RWPE2 (cell line): ENCODE results near the gene RTP2.
A peak's percentile ranks its signal among the peaks of the same experiment; 100 is the strongest.

Experiments
- ATAC-seq: fragments of 200-7000 bp; cut with Tn5 transposase; 3 replicates; pipeline ENCODE4 v1.9.1; 2021; ENCODE audit warnings: low read depth
- DNase-seq: peaks from one replicate; pipeline ENCODE4 v3.0.0-alpha.2; 2020; ENCODE audit warnings: low spot score
- H3K27ac ChIP-seq: fragments of 450-650 bp; 2 replicates; pipeline ENCODE4 v1.5.1; 2017; ENCODE audit warnings: mild to moderate bottlenecking; ENCODE audit not compliant: poor library complexity, severe bottlenecking
- H3K27me3 ChIP-seq: fragments of 250-450 bp; sonication (Bioruptor Pico); 2 replicates; pipeline ENCODE4 v1.5.1; 2021; ENCODE audit warnings: mild to moderate bottlenecking, moderate library complexity; ENCODE audit not compliant: insufficient read depth, poor library complexity, severe bottlenecking
- H3K36me3 ChIP-seq: fragments of 250-450 bp; sonication (Bioruptor Pico); 2 replicates; pipeline ENCODE4 v1.5.1; 2020; ENCODE audit warnings: low read depth, mild to moderate bottlenecking, moderate library complexity
- H3K4me1 ChIP-seq: fragments of 250-450 bp; sonication (Bioruptor Pico); 2 replicates; pipeline ENCODE4 v1.5.1; 2021; ENCODE audit warnings: mild to moderate bottlenecking, moderate library complexity; ENCODE audit not compliant: insufficient read depth, poor library complexity, severe bottlenecking
- H3K4me3 ChIP-seq: fragments of 250-450 bp; sonication (Bioruptor Pico); 2 replicates; pipeline ENCODE4 v1.5.1; 2021; ENCODE audit warnings: mild to moderate bottlenecking, moderate library complexity; ENCODE audit not compliant: severe bottlenecking
- H3K9me3 ChIP-seq: fragments of 250-450 bp; sonication (Bioruptor Pico); 2 replicates; pipeline ENCODE4 v1.5.1; 2021; ENCODE audit warnings: mild to moderate bottlenecking, moderate library complexity; ENCODE audit not compliant: severe bottlenecking
- TF ChIP-seq, protein P1 (sequence below): fragments of 450-650 bp; IDR thresholded peaks from one replicate; pipeline ENCODE4 v1.5.1; 2017; ENCODE audit warnings: mild to moderate bottlenecking, moderate library complexity; ENCODE audit not compliant: poor library complexity, severe bottlenecking

RTP2 gene

GRCh38 chr3:187738071-187738330 is 35.6 kb upstream of the RTP2 start:
- no peaks in the 10 kb centered on the region for H3K27me3 ChIP-seq
- peak overlapping the region; percentile 41 for H3K4me3 ChIP-seq
- H3K27ac ChIP-seq = peak overlapping the region; percentile 74
- DNase-seq (no peak), ATAC-seq (no peak)
- H3K36me3 ChIP-seq = peaks cover 16% of the 10 kb centered on the region
- TF ChIP-seq, protein P1, sequence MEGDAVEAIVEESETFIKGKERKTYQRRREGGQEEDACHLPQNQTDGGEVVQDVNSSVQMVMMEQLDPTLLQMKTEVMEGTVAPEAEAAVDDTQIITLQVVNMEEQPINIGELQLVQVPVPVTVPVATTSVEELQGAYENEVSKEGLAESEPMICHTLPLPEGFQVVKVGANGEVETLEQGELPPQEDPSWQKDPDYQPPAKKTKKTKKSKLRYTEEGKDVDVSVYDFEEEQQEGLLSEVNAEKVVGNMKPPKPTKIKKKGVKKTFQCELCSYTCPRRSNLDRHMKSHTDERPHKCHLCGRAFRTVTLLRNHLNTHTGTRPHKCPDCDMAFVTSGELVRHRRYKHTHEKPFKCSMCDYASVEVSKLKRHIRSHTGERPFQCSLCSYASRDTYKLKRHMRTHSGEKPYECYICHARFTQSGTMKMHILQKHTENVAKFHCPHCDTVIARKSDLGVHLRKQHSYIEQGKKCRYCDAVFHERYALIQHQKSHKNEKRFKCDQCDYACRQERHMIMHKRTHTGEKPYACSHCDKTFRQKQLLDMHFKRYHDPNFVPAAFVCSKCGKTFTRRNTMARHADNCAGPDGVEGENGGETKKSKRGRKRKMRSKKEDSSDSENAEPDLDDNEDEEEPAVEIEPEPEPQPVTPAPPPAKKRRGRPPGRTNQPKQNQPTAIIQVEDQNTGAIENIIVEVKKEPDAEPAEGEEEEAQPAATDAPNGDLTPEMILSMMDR = no peak
- no peaks in the 10 kb centered on the region for H3K9me3 ChIP-seq
- H3K4me1 ChIP-seq = peaks cover 29% of the 10 kb centered on the region

GRCh38 chr3:187737368-187738070 is 35.2 kb upstream of the RTP2 start:
- H3K36me3 ChIP-seq = peaks cover 21% of the 10 kb centered on the region
- peaks cover 27% of the 10 kb centered on the region for H3K4me1 ChIP-seq
- TF ChIP-seq, protein P1 = no peak
- H3K27ac ChIP-seq = peak overlapping the region; percentile 74
- no peaks in the 10 kb centered on the region for H3K9me3 ChIP-seq
- DNase-seq = peak; percentile 55
- ATAC-seq = peak; percentile 8; the same call in 1 of the 3 replicates
- no peaks in the 10 kb centered on the region for H3K27me3 ChIP-seq
- peak overlapping the region; percentile 41 for H3K4me3 ChIP-seq

DNA sequence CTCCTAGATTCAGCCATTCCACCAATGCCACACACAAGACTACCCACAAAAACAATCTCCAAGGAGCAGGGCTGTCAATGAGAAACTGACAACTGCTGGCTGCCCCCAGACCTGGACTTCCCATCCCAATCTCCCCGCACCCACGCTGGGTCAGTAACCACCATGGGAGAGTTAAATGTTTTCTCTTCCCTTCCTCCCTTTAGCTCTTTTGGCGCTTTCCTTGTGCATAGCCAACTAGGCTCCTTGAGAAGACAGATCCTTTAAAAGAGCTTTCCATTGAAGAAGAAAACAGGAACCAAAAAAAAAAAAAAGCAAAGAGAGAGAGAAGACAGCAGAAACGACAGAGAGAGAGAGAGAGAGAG is 34.6 kb upstream of the RTP2 start:
- H3K4me1 ChIP-seq = peaks cover 22% of the 10 kb centered on the region
- TF ChIP-seq, protein P1 = no peak
- H3K27ac ChIP-seq = no peak overlapping the region
- H3K36me3 ChIP-seq = peaks cover 27% of the 10 kb centered on the region
- H3K9me3 ChIP-seq = no peaks in the 10 kb centered on the region
- no peak for DNase-seq
- H3K27me3 ChIP-seq = no peaks in the 10 kb centered on the region
- no peak overlapping the region for H3K4me3 ChIP-seq
- ATAC-seq = no peak

- no peak overlapping the region for H3K4me3 ChIP-seq
- ATAC-seq (no peak), DNase-seq (no peak)
- no peaks in the 10 kb centered on the region for H3K9me3 ChIP-seq
- peaks cover 21% of the 10 kb centered on the region for H3K4me1 ChIP-seq
- H3K27me3 ChIP-seq = no peaks in the 10 kb centered on the region
- H3K36me3 ChIP-seq = peaks cover 32% of the 10 kb centered on the region
- TF ChIP-seq, protein P1 = no peak
- no peak overlapping the region for H3K27ac ChIP-seq
Observed at GRCh38 chr3:187736418-187736871, 34.1 kb upstream of the RTP2 start.

- H3K27ac ChIP-seq = no peak overlapping the region
- H3K9me3 ChIP-seq = no peaks in the 10 kb centered on the region
- TF ChIP-seq, protein P1 = no peak
- H3K27me3 ChIP-seq = no peaks in the 10 kb centered on the region
- peaks cover 38% of the 10 kb centered on the region for H3K36me3 ChIP-seq
- no peak overlapping the region for H3K4me3 ChIP-seq
- H3K4me1 ChIP-seq = peaks cover 21% of the 10 kb centered on the region
- no peak for ATAC-seq
- no peak for DNase-seq
Observed at GRCh38 chr3:187735837-187736236, 33.5 kb upstream of the RTP2 start.
